HepG2 (cell line): ENCODE data around the gene ZNF772. TPM values are rescaled to one million over a fixed set of nuclear protein-coding genes. Genes with fewer than 3 reads are reported as not detected.

Source experiments
- KDM5B ChIP-seq: sonication (generic); formaldehyde crosslinking; IDR thresholded peaks from 2 replicates; pipeline ENCODE4 v1.4.0; 2020; ENCODE audit warnings: missing genetic modification reagents, mild to moderate bottlenecking, borderline replicate concordance
- NR2F1 ChIP-seq, 2 experiments: fragments of 450-650 bp in 1 of 2; formaldehyde crosslinking in 1 of 2; IDR thresholded peaks; 2 replicates each; pipeline versions ENCODE4 v1.5.0 to v1.6.1; 2016 to 2020; ENCODE audit warnings: mild to moderate bottlenecking in 1 of 2, missing compliant biosample characterization in 1 of 2, missing genetic modification reagents in 1 of 2, moderate library complexity in 1 of 2
- NR2F6 ChIP-seq, 2 experiments: IDR thresholded peaks; 2 replicates each; pipeline ENCODE4 v1.6.1; 2016; ENCODE audit warnings: antibody characterized with exemption in 1 of 2, mild to moderate bottlenecking in 1 of 2
- PLRG1 ChIP-seq: fragments of 450-650 bp; conservative IDR thresholded peaks from 2 replicates; pipeline ENCODE4 v1.6.1; 2016
- SAFB2 ChIP-seq: sonication (generic); formaldehyde crosslinking; IDR thresholded peaks from 2 replicates; pipeline ENCODE4 v1.5.1; 2020; ENCODE audit warnings: missing genetic modification reagents, low read depth, mild to moderate bottlenecking, borderline replicate concordance
- SMAD9 ChIP-seq: sonication (generic); formaldehyde crosslinking; IDR thresholded peaks from 2 replicates; pipeline ENCODE4 v1.5.1; 2020; ENCODE audit warnings: mild to moderate bottlenecking, missing genetic modification reagents
- SMC3 ChIP-seq: IDR thresholded peaks from 2 replicates; pipeline ENCODE4 v1.6.1; 2011; ENCODE audit warnings: low read length, improper control_type of control experiment
- SOX5 ChIP-seq: IDR thresholded peaks from 2 replicates; pipeline ENCODE4 v1.6.1; 2016; ENCODE audit warnings: borderline replicate concordance
- ZBTB21 ChIP-seq: sonication (generic); formaldehyde crosslinking; IDR thresholded peaks from 2 replicates; pipeline ENCODE4 v1.4.0; 2020; ENCODE audit warnings: missing genetic modification reagents
- ZFP37 ChIP-seq: sonication (generic); formaldehyde crosslinking; IDR thresholded peaks from 2 replicates; pipeline ENCODE4 v1.4.0; 2020; ENCODE audit warnings: missing genetic modification reagents, borderline replicate concordance
- ZFP90 ChIP-seq: sonication (generic); formaldehyde crosslinking; IDR thresholded peaks from 2 replicates; pipeline ENCODE4 v1.8.0; 2022; ENCODE audit warnings: missing genetic modification reagents, mild to moderate bottlenecking, inconsistent platforms, borderline replicate concordance
- ZNF253 ChIP-seq: sonication (generic); formaldehyde crosslinking; IDR thresholded peaks from 2 replicates; pipeline ENCODE4 v1.8.0; 2022; ENCODE audit warnings: mild to moderate bottlenecking, missing genetic modification reagents, borderline replicate concordance
- ZNF33B ChIP-seq: sonication (generic); formaldehyde crosslinking; IDR thresholded peaks from 2 replicates; pipeline ENCODE4 v1.5.1; 2020; ENCODE audit warnings: mild to moderate bottlenecking, missing genetic modification reagents
- ZNF564 ChIP-seq: sonication (generic); formaldehyde crosslinking; IDR thresholded peaks from 2 replicates; pipeline ENCODE4 v1.8.1; 2023; ENCODE audit warnings: mild to moderate bottlenecking, missing genetic modification reagents
- ZNF703 ChIP-seq: sonication (generic); formaldehyde crosslinking; IDR thresholded peaks from 2 replicates; pipeline ENCODE4 v1.5.1; 2020; ENCODE audit warnings: missing genetic modification reagents, mild to moderate bottlenecking, moderate library complexity, borderline replicate concordance
- ZSCAN29 ChIP-seq: sonication (generic); formaldehyde crosslinking; conservative IDR thresholded peaks from 2 replicates; pipeline ENCODE4 v1.4.0; 2020; ENCODE audit warnings: mild to moderate bottlenecking, missing genetic modification reagents
- polyA plus RNA-seq, 8 experiments: library from polyadenylated mRNA; depleted of rRNA in 3 of 8; stranded (reverse) in 7 of 8; unstranded in 1 of 8; fragments of >200 nt; fragmentation: Illumina TruSeq in 4 of 8; extraction: Trizol in 4 of 8; gene quantifications; 2 replicates each; pipeline versions ENCODE4 v1.2.1 to v1.2.3, GENCODE V29; 2011 to 2016; ENCODE audit warnings: low read depth in 4 of 8, missing spikeins in 1 of 8, mixed read lengths in 1 of 8; ENCODE audit not compliant: insufficient read depth in 1 of 8
- total RNA-seq, 5 experiments: library from RNA; depleted of rRNA; stranded (reverse); fragments of >200 nt; fragmentation: Illumina TruSeq; extraction: Trizol; gene quantifications; 2 replicates each; pipeline ENCODE4 v1.2.3, GENCODE V29; 2016; ENCODE audit warnings: low read depth in 1 of 5
- TF ChIP-seq, protein P1 (sequence below): sonication (generic); formaldehyde crosslinking; IDR thresholded peaks from 2 replicates; pipeline ENCODE4 v1.4.0; 2020; ENCODE audit warnings: missing genetic modification reagents, mild to moderate bottlenecking, borderline replicate concordance
- TF ChIP-seq, protein P2 (sequence below): sonication (generic); formaldehyde crosslinking; IDR thresholded peaks from 2 replicates; pipeline ENCODE4 v1.4.0; 2020; ENCODE audit warnings: missing genetic modification reagents; ENCODE audit errors: not compliant biosample characterization
- TF ChIP-seq, protein P3 (sequence below): sonication (generic); formaldehyde crosslinking; IDR thresholded peaks from 2 replicates; pipeline ENCODE4 v1.4.0; 2020; ENCODE audit warnings: missing genetic modification reagents
- TF ChIP-seq, protein P4 (sequence below): sonication (generic); formaldehyde crosslinking; IDR thresholded peaks from 2 replicates; pipeline ENCODE4 v1.4.0; 2020; ENCODE audit warnings: missing genetic modification reagents, low read depth, mild to moderate bottlenecking, borderline replicate concordance
- TF ChIP-seq, protein P5 (sequence below): sonication (generic); formaldehyde crosslinking; IDR thresholded peaks from 2 replicates; pipeline ENCODE4 v1.4.0; 2020; ENCODE audit warnings: missing genetic modification reagents
- TF ChIP-seq, protein P6 (sequence below): sonication (generic); formaldehyde crosslinking; IDR thresholded peaks from 2 replicates; pipeline ENCODE4 v1.5.0; 2020; ENCODE audit warnings: missing genetic modification reagents

Gene ZNF772
- total and polyA plus RNA-seq, 2 of the 13 experiments (the other 11 are each of a cell fraction or from before 2014, with no cell fraction given) = 3.1 to 17.2 TPM

DNA sequence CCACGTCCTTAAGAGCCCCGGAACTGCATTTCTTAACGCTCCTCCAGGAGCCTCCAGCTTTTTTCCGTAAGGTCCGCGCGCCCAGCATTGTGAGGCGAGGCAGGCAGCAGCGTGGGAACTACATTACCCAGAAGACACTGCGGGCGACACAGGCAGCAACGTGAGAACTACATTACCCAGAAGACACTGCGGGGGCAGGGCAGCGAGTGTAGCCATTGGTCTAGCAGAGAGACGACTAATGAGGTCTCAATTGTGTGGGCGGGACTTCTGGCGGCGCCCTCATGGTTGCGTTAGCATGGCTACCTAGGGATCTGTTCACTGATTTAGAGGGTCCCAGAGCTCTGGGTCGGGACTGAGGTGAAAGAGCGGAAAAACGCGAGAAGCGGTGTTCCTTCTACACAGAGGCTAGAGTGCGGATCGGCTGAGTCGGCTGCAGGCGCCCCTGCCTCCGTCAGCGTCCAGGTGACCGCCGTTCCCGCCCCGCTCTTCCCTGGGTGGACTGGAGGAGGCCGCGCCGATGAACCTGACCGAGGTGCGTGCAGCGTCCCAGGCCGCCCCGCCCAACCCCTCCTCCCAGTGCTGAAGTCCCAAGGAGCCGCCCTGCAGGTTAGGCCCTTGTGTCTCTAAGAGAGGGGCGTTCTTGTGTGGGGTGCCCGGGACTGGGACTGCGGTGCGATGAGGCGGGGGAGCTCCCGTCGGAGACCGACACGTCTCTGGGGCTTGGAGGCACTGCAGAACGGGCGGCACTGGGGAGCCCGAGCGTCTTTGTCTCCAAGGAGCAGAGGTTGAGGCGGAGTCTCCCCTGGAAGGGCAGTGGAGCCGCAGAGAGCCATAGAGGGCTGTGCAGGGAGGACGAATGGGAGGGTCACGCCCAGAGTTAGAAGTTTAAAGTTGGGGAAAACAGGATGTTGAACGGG lies 42.0 kb downstream of the ZNF772 start, which contains the start of gene ZNF749 (continued):
- TF ChIP-seq, protein P1, sequence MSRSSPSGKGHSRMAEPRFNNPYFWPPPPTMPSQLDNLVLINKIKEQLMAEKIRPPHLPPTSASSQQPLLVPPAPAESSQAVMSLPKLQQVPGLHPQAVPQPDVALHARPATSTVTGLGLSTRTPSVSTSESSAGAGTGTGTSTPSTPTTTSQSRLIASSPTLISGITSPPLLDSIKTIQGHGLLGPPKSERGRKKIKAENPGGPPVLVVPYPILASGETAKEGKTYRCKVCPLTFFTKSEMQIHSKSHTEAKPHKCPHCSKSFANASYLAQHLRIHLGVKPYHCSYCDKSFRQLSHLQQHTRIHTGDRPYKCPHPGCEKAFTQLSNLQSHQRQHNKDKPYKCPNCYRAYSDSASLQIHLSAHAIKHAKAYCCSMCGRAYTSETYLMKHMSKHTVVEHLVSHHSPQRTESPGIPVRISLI = peak; percentile 65; the same call in 1 of the 2 replicates
- 0 out of 2 replicates have a peak, but pooled peaks have one; percentile 21 for TF ChIP-seq ZNF564 (CRISPR knock-in tag)
- TF ChIP-seq, protein P2, sequence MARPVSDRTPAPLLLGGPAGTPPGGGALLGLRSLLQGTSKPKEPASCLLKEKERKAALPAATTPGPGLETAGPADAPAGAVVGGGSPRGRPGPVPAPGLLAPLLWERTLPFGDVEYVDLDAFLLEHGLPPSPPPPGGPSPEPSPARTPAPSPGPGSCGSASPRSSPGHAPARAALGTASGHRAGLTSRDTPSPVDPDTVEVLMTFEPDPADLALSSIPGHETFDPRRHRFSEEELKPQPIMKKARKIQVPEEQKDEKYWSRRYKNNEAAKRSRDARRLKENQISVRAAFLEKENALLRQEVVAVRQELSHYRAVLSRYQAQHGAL = no peak
- no peak for TF ChIP-seq ZFP37 (CRISPR knock-in tag)
- TF ChIP-seq, protein P3, sequence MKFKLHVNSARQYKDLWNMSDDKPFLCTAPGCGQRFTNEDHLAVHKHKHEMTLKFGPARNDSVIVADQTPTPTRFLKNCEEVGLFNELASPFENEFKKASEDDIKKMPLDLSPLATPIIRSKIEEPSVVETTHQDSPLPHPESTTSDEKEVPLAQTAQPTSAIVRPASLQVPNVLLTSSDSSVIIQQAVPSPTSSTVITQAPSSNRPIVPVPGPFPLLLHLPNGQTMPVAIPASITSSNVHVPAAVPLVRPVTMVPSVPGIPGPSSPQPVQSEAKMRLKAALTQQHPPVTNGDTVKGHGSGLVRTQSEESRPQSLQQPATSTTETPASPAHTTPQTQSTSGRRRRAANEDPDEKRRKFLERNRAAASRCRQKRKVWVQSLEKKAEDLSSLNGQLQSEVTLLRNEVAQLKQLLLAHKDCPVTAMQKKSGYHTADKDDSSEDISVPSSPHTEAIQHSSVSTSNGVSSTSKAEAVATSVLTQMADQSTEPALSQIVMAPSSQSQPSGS (CRISPR knock-in tag) = peak; percentile 60; the same call in 1 of the 2 replicates
- TF ChIP-seq ZSCAN29 = no peak
- TF ChIP-seq KDM5B (CRISPR knock-in tag) = no peak; the same call in 1 of the 2 replicates
- 0 out of 2 replicates have a peak, but pooled peaks have one; percentile 21 for TF ChIP-seq ZFP90 (CRISPR knock-in tag)
- TF ChIP-seq SAFB2 = no peak
- TF ChIP-seq ZNF253 (CRISPR knock-in tag) = 0 out of 2 replicates have a peak, but pooled peaks have one; percentile 12
- TF ChIP-seq, protein P4, sequence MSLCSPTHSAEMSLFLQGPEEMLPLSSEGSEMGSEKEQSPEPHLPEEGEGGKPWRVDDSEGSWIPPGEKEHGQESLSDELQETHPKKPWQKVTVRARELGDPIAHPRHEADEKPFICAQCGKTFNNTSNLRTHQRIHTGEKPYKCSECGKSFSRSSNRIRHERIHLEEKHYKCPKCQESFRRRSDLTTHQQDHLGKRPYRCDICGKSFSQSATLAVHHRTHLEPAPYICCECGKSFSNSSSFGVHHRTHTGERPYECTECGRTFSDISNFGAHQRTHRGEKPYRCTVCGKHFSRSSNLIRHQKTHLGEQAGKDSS (CRISPR knock-in tag) = no peak
- TF ChIP-seq ZNF703 (CRISPR knock-in tag) = no peak
- TF ChIP-seq SOX5 (CRISPR knock-in tag) = peak; percentile 36; the same call in 1 of the 2 replicates
- TF ChIP-seq, protein P5, sequence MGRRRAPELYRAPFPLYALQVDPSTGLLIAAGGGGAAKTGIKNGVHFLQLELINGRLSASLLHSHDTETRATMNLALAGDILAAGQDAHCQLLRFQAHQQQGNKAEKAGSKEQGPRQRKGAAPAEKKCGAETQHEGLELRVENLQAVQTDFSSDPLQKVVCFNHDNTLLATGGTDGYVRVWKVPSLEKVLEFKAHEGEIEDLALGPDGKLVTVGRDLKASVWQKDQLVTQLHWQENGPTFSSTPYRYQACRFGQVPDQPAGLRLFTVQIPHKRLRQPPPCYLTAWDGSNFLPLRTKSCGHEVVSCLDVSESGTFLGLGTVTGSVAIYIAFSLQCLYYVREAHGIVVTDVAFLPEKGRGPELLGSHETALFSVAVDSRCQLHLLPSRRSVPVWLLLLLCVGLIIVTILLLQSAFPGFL (CRISPR knock-in tag) = no peak
- TF ChIP-seq NR2F6 (IDR thresholded peaks at IDR 0.05) = no peak
- TF ChIP-seq NR2F6 (CRISPR knock-in tag; IDR thresholded peaks at IDR 0.05) = no peak; the same call in 1 of the 2 replicates
- no peak for TF ChIP-seq PLRG1
- no peak for TF ChIP-seq SMC3
- peak; percentile 58; the same call in 1 of the 2 replicates for TF ChIP-seq ZBTB21 (CRISPR knock-in tag)
- TF ChIP-seq SMAD9 = no peak
- no peak for TF ChIP-seq ZNF33B (CRISPR knock-in tag)
- TF ChIP-seq, protein P6, sequence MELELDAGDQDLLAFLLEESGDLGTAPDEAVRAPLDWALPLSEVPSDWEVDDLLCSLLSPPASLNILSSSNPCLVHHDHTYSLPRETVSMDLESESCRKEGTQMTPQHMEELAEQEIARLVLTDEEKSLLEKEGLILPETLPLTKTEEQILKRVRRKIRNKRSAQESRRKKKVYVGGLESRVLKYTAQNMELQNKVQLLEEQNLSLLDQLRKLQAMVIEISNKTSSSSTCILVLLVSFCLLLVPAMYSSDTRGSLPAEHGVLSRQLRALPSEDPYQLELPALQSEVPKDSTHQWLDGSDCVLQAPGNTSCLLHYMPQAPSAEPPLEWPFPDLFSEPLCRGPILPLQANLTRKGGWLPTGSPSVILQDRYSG (CRISPR knock-in tag) = no peak
- no peak for TF ChIP-seq NR2F1 (CRISPR knock-in tag; IDR thresholded peaks at IDR 0.05)
